Stimulated activated naive B cell treated with anti-CD40 and anti-IgM and Interleukin-4, amounts not matched to agents 10 μg/mL and 1 μg/mL and 100 μg/mL, for 72 hours (primary cell): Measurements from ENCODE around the gene KIRREL3.
A peak's percentile ranks its signal among the peaks of the same experiment; 100 is the strongest.

Experiments
- ATAC-seq, 2 donors: fragments of 150-1000 bp; cut with Tn5 transposase; replicated peaks; 2 replicates each; pipeline ENCODE4 v1.10.0; 2021; ENCODE audit warnings: moderate library complexity in 1 of 2
- DNase-seq: peaks from one replicate; pipeline ENCODE4 v3.0.0; 2021
- H3K27ac Mint-ChIP-seq: one replicate; pipeline ENCODE4 v1.8.0; 2022; ENCODE audit warnings: mild to moderate bottlenecking, mixed read lengths
- H3K27me3 Mint-ChIP-seq, 2 donors: one replicate each; pipeline ENCODE4 v1.8.0; 2022; ENCODE audit warnings: mixed read lengths in 2 of 2
- H3K36me3 Mint-ChIP-seq, 2 donors: one replicate each; pipeline ENCODE4 v1.8.0; 2022; ENCODE audit warnings: mixed read lengths in 2 of 2, mild to moderate bottlenecking in 1 of 2
- H3K4me1 Mint-ChIP-seq, 2 donors: one replicate each; pipeline ENCODE4 v1.8.0; 2022; ENCODE audit warnings: mixed read lengths in 2 of 2, mild to moderate bottlenecking in 1 of 2
- H3K4me3 Mint-ChIP-seq, 2 donors: one replicate each; pipeline ENCODE4 v1.8.0; 2022; ENCODE audit warnings: mild to moderate bottlenecking in 2 of 2, mixed read lengths in 2 of 2, moderate library complexity in 1 of 2
- H3K9me3 Mint-ChIP-seq, 2 donors: one replicate each; pipeline ENCODE4 v1.8.0; 2022; ENCODE audit warnings: mixed read lengths in 2 of 2, mild to moderate bottlenecking in 1 of 2

KIRREL3 gene

GRCh38 chr11:126925321-126926093 is 75.1 kb downstream of the KIRREL3 start:
- Mint-ChIP-seq H3K27ac (no peak overlapping the region), H3K36me3 (no peaks in the 10 kb centered on the region), H3K4me3 (no peak overlapping the region), H3K4me1 (no peaks in the 10 kb centered on the region), H3K27me3 (peaks cover 3 to 11% of the 10 kb centered on the region in 2 donors), H3K9me3 (no peaks in the 10 kb centered on the region)
- DNase-seq (no peak), ATAC-seq (no peak)

- Mint-ChIP-seq H3K27me3 (peaks cover 0 to 11% of the 10 kb centered on the region in 2 donors), H3K4me1 (no peaks in the 10 kb centered on the region), H3K36me3 (no peaks in the 10 kb centered on the region), H3K9me3 (no peaks in the 10 kb centered on the region), H3K4me3 (no peak overlapping the region), H3K27ac (no peak overlapping the region)
- ATAC-seq (no peak), DNase-seq (no peak)
Measured at GRCh38 chr11:126924376-126925040, 76.1 kb downstream of the KIRREL3 start.

- H3K27me3 Mint-ChIP-seq, result peaks cover 0 to 3% of the 10 kb centered on the region in 2 donors
- DNase-seq (no peak), ATAC-seq (no peak)
- no peak overlapping the region for H3K4me3 Mint-ChIP-seq
- no peaks in the 10 kb centered on the region for H3K9me3 Mint-ChIP-seq
- no peak overlapping the region for H3K27ac Mint-ChIP-seq
- no peaks in the 10 kb centered on the region for H3K4me1 Mint-ChIP-seq
- H3K36me3 Mint-ChIP-seq, result no peaks in the 10 kb centered on the region
Measured at GRCh38 chr11:126920833-126921232, 79.7 kb downstream of the KIRREL3 start.

GRCh38 chr11:126919147-126919823 is 81.3 kb downstream of the KIRREL3 start:
- H3K4me1 Mint-ChIP-seq, result no peaks in the 10 kb centered on the region
- DNase-seq, result no peak

GRCh38 chr11:126918556-126918955 is 82.0 kb downstream of the KIRREL3 start:
- Mint-ChIP-seq H3K4me1 (no peaks in the 10 kb centered on the region), H3K27ac (no peak overlapping the region), H3K4me3 (no peak overlapping the region), H3K9me3 (no peaks in the 10 kb centered on the region), H3K36me3 (no peaks in the 10 kb centered on the region), H3K27me3 (no peaks in the 10 kb centered on the region)
- ATAC-seq (no peak), DNase-seq (no peak)

More at GRCh38 chr11:126919147-126919823, 81.3 kb downstream of the KIRREL3 start:
- Mint-ChIP-seq H3K36me3 (no peaks in the 10 kb centered on the region), H3K4me3 (no peak overlapping the region), H3K9me3 (no peaks in the 10 kb centered on the region), H3K27ac (no peak overlapping the region), H3K27me3 (no peaks in the 10 kb centered on the region)
- peak; percentile 62 to 69 for ATAC-seq

GRCh38 chr11:126917531-126918204 is 82.9 kb downstream of the KIRREL3 start:
- ATAC-seq (peak; percentile 55 to 82), DNase-seq (no peak)
- Mint-ChIP-seq H3K4me3 (no peak overlapping the region), H3K36me3 (no peaks in the 10 kb centered on the region), H3K27ac (no peak overlapping the region), H3K27me3 (no peaks in the 10 kb centered on the region), H3K9me3 (no peaks in the 10 kb centered on the region), H3K4me1 (no peaks in the 10 kb centered on the region)

- ATAC-seq, result no peak
- no peaks in the 10 kb centered on the region for H3K27me3 Mint-ChIP-seq
- no peak for DNase-seq
- H3K4me3 Mint-ChIP-seq, result no peak overlapping the region
- no peak overlapping the region for H3K27ac Mint-ChIP-seq
- H3K9me3 Mint-ChIP-seq, result peaks cover 2 to 4% of the 10 kb centered on the region in 2 donors
- H3K36me3 Mint-ChIP-seq, result no peaks in the 10 kb centered on the region
- H3K4me1 Mint-ChIP-seq, result no peaks in the 10 kb centered on the region
Measured at GRCh38 chr11:126915430-126915829, 85.1 kb downstream of the KIRREL3 start.

- Mint-ChIP-seq H3K4me1 (no peaks in the 10 kb centered on the region), H3K4me3 (no peak overlapping the region), H3K27ac (no peak overlapping the region), H3K27me3 (no peaks in the 10 kb centered on the region), H3K9me3 (peaks cover 2 to 4% of the 10 kb centered on the region in 2 donors), H3K36me3 (no peaks in the 10 kb centered on the region)
- no peak for DNase-seq
- ATAC-seq, result no peak
Measured at GRCh38 chr11:126914941-126915340, 85.6 kb downstream of the KIRREL3 start.

GRCh38 chr11:126914166-126914565 is 86.4 kb downstream of the KIRREL3 start:
- Mint-ChIP-seq H3K4me1 (no peaks in the 10 kb centered on the region), H3K9me3 (peaks cover 2 to 4% of the 10 kb centered on the region in 2 donors), H3K27ac (no peak overlapping the region), H3K4me3 (no peak overlapping the region), H3K27me3 (no peaks in the 10 kb centered on the region), H3K36me3 (no peaks in the 10 kb centered on the region)
- DNase-seq (no peak), ATAC-seq (no peak)

GRCh38 chr11:126904520-126904919 is 96.0 kb downstream of the KIRREL3 start:
- Mint-ChIP-seq H3K4me3 (no peak overlapping the region), H3K9me3 (peaks cover 0 to 2% of the 10 kb centered on the region in 2 donors), H3K27ac (no peak overlapping the region), H3K36me3 (no peaks in the 10 kb centered on the region), H3K4me1 (no peaks in the 10 kb centered on the region), H3K27me3 (peaks cover 0 to 6% of the 10 kb centered on the region in 2 donors)
- DNase-seq, result no peak
- ATAC-seq, result no peak

GRCh38 chr11:126901783-126902182 is 98.8 kb downstream of the KIRREL3 start:
- H3K9me3 Mint-ChIP-seq, result peaks cover 0 to 2% of the 10 kb centered on the region in 2 donors
- no peaks in the 10 kb centered on the region for H3K4me1 Mint-ChIP-seq
- peaks cover 0 to 4% of the 10 kb centered on the region in 2 donors for H3K27me3 Mint-ChIP-seq
- peak overlapping the region; percentile 65 for H3K27ac Mint-ChIP-seq
- H3K4me3 Mint-ChIP-seq, result no peak overlapping the region
- ATAC-seq (no peak), DNase-seq (no peak)
- no peaks in the 10 kb centered on the region for H3K36me3 Mint-ChIP-seq

- no peaks in the 10 kb centered on the region for H3K4me1 Mint-ChIP-seq
- ATAC-seq (no peak), DNase-seq (no peak)
- peaks cover 6 to 10% of the 10 kb centered on the region in 2 donors for H3K9me3 Mint-ChIP-seq
- no peak overlapping the region for H3K27ac Mint-ChIP-seq
- H3K4me3 Mint-ChIP-seq, result no peak overlapping the region
- no peaks in the 10 kb centered on the region for H3K36me3 Mint-ChIP-seq
- H3K27me3 Mint-ChIP-seq, result peaks cover 0 to 4% of the 10 kb centered on the region in 2 donors
Measured at GRCh38 chr11:126899961-126900748, 100.4 kb downstream of the KIRREL3 start.

- H3K36me3 Mint-ChIP-seq, result no peaks in the 10 kb centered on the region
- no peak overlapping the region for H3K4me3 Mint-ChIP-seq
- no peak for DNase-seq
- no peak for ATAC-seq
- no peaks in the 10 kb centered on the region for H3K4me1 Mint-ChIP-seq
- H3K27ac Mint-ChIP-seq, result no peak overlapping the region
- peaks cover 0 to 4% of the 10 kb centered on the region in 2 donors for H3K27me3 Mint-ChIP-seq
- peaks cover 6 to 10% of the 10 kb centered on the region in 2 donors for H3K9me3 Mint-ChIP-seq
Measured at GRCh38 chr11:126898802-126899201, 101.8 kb downstream of the KIRREL3 start.
